Measurements from ENCODE around the gene CALR3. TPM values are rescaled to one million over a fixed set of nuclear protein-coding genes. Genes with fewer than 3 reads are reported as not detected.
"Not testable (repeated sequence)": the region's sequence is repeated elsewhere in the genome, so short reads cannot be mapped to it uniquely, and the experiment has no call there.

The CALR3 gene, protein sequence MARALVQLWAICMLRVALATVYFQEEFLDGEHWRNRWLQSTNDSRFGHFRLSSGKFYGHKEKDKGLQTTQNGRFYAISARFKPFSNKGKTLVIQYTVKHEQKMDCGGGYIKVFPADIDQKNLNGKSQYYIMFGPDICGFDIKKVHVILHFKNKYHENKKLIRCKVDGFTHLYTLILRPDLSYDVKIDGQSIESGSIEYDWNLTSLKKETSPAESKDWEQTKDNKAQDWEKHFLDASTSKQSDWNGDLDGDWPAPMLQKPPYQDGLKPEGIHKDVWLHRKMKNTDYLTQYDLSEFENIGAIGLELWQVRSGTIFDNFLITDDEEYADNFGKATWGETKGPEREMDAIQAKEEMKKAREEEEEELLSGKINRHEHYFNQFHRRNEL
- total RNA-seq (not detected in 2 replicates), polyA plus RNA-seq (not detected in 2 replicates)

DNA sequence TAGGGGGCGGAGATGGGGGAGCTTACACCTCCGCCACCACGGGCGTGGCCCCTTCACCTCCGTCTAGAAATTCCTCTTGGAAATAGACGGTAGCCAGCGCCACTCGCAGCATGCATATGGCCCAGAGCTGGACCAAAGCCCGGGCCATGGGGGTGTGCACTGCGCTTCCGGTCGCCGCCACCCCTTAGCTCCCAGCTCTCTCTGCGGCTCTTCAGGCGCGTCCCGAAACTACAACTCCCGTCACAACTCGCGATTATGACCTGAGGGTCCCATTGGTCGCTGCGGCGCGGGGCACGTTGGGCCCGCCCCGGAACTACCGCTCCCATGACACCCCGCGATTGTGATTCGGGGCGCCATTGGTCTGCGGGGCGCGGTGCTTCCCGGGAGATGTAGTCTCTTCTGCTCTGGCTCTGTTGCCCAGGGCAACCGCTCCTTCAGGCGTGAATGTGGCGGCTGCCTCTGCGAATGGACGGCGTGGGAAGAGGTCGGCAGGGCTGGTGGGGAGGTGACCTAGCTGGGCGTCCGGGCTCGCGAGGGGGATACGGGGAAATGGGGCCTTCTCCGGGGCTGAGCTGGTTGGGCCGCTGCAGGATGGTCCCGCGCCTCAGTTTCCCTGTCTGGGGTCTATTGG lies at the start of gene CALR3, which contains the start of gene C19orf44:
TSS of gene CALR3 (minus strand) at position 186 of the 631 bp plus-strand sequence. CDS start at position 148, 38 bp downstream.
TSS of gene C19orf44 (plus strand) at position 413 of the 631 bp plus-strand sequence. CDS start 4,399 bp downstream, outside the sequence.
- peak within 1 kb of the TSS; percentile 56 for H3K27ac ChIP-seq
- H3K9me2 ChIP-seq (replicated peaks; ENCODE audit: insufficient read depth), result no peaks in the 10 kb centered on the region
- WGBS (ENCODE audit: low lambda C conversion rate, missing lambda C conversion rate), result 3% methylated on average over 39 of the region's 52 CpGs
- no peaks in the 10 kb centered on the region for H3K9me3 ChIP-seq (ENCODE audit: low read depth)
- peak within 1 kb of the TSS; percentile 41 for H3K4me3 ChIP-seq
- peak; percentile 99 for DNase-seq (ENCODE audit: low spot score)
- TF ChIP-seq, protein P1, sequence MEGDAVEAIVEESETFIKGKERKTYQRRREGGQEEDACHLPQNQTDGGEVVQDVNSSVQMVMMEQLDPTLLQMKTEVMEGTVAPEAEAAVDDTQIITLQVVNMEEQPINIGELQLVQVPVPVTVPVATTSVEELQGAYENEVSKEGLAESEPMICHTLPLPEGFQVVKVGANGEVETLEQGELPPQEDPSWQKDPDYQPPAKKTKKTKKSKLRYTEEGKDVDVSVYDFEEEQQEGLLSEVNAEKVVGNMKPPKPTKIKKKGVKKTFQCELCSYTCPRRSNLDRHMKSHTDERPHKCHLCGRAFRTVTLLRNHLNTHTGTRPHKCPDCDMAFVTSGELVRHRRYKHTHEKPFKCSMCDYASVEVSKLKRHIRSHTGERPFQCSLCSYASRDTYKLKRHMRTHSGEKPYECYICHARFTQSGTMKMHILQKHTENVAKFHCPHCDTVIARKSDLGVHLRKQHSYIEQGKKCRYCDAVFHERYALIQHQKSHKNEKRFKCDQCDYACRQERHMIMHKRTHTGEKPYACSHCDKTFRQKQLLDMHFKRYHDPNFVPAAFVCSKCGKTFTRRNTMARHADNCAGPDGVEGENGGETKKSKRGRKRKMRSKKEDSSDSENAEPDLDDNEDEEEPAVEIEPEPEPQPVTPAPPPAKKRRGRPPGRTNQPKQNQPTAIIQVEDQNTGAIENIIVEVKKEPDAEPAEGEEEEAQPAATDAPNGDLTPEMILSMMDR (IDR thresholded peaks at IDR 0.05; ENCODE audit: poor library complexity), result peak; percentile 18
- TF ChIP-seq EZH2phosphoT487 (IDR thresholded peaks at IDR 0.05; ENCODE audit: low read depth, severe bottlenecking, unreplicated experiment), result no peak
- peak within 1 kb of the TSS; percentile 79 for H3K4me2 ChIP-seq
- no peaks in the 10 kb centered on the region for H4K20me1 ChIP-seq (ENCODE audit: insufficient read depth, poor library complexity, severe bottlenecking)
- peak within 1 kb of the TSS; percentile 85 for H2AFZ ChIP-seq
- H3K27me3 ChIP-seq, result no peaks in the 10 kb centered on the region
- H3K4me1 ChIP-seq (ENCODE audit: insufficient read depth), result peaks cover 4% of the 10 kb centered on the region
- peaks cover 18% of the 10 kb centered on the region for H3K79me2 ChIP-seq
- H3K36me3 ChIP-seq (replicated peaks; ENCODE audit: insufficient read depth, low read depth), result no peaks in the 10 kb centered on the region

GRCh38 chr19:16544473-16545231 lies 48.7 kb upstream of the CALR3 start:
- Histone ChIP-seq H3K9me3 (ENCODE audit: low read depth) (no peaks in the 10 kb centered on the region), H2AFZ (no peak overlapping the region), H3K27ac (no peak overlapping the region), H4K20me1 (ENCODE audit: insufficient read depth, poor library complexity, severe bottlenecking) (peaks cover 9% of the 10 kb centered on the region), H3K4me3 (no peak overlapping the region), H3K4me2 (no peak overlapping the region), H3K9me2 (replicated peaks; ENCODE audit: insufficient read depth) (no peaks in the 10 kb centered on the region), H3K36me3 (replicated peaks; ENCODE audit: insufficient read depth, low read depth) (no peaks in the 10 kb centered on the region), H3K79me2 (peaks cover 49% of the 10 kb centered on the region), H3K27me3 (no peaks in the 10 kb centered on the region), H3K4me1 (ENCODE audit: insufficient read depth) (peaks cover 14% of the 10 kb centered on the region)
- DNase-seq (ENCODE audit: low spot score), result no peak
- TF ChIP-seq, protein P1 (IDR thresholded peaks at IDR 0.05; ENCODE audit: poor library complexity), result no peak
- TF ChIP-seq EZH2 (IDR thresholded peaks at IDR 0.05; ENCODE audit: borderline replicate concordance) (no peak), EZH2phosphoT487 (IDR thresholded peaks at IDR 0.05; ENCODE audit: low read depth, severe bottlenecking, unreplicated experiment) (no peak)
- 95% methylated on average over 11 of the region's 11 CpGs for WGBS (ENCODE audit: low lambda C conversion rate, missing lambda C conversion rate)

DNA sequence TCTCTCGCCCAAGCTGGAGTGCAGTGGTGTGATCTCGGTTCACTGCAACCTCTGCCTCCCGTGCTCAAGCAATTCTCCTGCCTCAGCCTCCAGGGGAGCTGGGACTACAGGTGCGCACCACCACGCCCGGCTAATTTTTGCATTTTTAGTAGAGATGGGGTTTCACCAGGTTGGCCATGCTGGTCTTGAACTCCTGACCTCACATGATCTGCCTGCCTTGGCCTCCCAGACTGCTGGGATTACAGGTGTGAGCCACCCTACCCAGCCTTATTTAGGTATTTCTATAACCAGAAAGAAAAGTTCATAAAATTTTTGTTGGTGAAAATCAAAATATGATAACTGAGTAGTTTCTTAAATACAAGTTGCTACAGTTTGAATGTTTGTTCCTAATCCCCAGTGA lies 47.8 kb upstream of the CALR3 start:
- Histone ChIP-seq H4K20me1 (ENCODE audit: insufficient read depth, poor library complexity, severe bottlenecking) (peaks cover 10% of the 10 kb centered on the region), H3K4me2 (peak overlapping the region; percentile 76), H3K4me1 (ENCODE audit: insufficient read depth) (peaks cover 14% of the 10 kb centered on the region), H3K79me2 (peaks cover 56% of the 10 kb centered on the region)
- not testable (repeated sequence) for H2AFZ ChIP-seq; H3K36me3 ChIP-seq (replicated peaks; ENCODE audit: insufficient read depth, low read depth); DNase-seq (ENCODE audit: low spot score); H3K27ac ChIP-seq; H3K4me3 ChIP-seq; H3K9me3 ChIP-seq (ENCODE audit: low read depth); H3K9me2 ChIP-seq (replicated peaks; ENCODE audit: insufficient read depth); H3K27me3 ChIP-seq
- WGBS (ENCODE audit: low lambda C conversion rate, missing lambda C conversion rate), result 91% methylated on average over 6 of the region's 6 CpGs
